ENCODE measurements around the gene UGT8. TPM values are rescaled to one million over a fixed set of nuclear protein-coding genes. Genes with fewer than 3 reads are reported as not detected.

UGT8 gene
- total RNA-seq, 1 experiment from 2014 or later = 15.7 TPM

GRCh38 chr4:114549638-114550037, 49.0 kb upstream of the UGT8 start:
- Histone ChIP-seq H2BK5ac (ENCODE audit: insufficient read length, low read length) (no peak overlapping the region), H2BK120ac (ENCODE audit: low read depth, low read length, poor library complexity, severe bottlenecking) (no peak overlapping the region), H3K27me3 (ENCODE audit: insufficient read depth, low read length) (no peaks in the 10 kb centered on the region), H2AFZ (ENCODE audit: low read length) (no peak overlapping the region), H2BK15ac (ENCODE audit: low read depth, low read length) (no peak overlapping the region), H4K20me1 (ENCODE audit: control insufficient read depth, insufficient read depth, insufficient read length) (no peaks in the 10 kb centered on the region), H2BK20ac (ENCODE audit: low read depth, low read length, poor library complexity, severe bottlenecking) (no peak overlapping the region), H4K8ac (replicated peaks; ENCODE audit: insufficient read length, low read depth, low read length) (no peak overlapping the region), H3K56ac (ENCODE audit: insufficient read length, low read depth, low read length) (no peak overlapping the region), H3K14ac (ENCODE audit: insufficient read depth, low read length) (no peak overlapping the region), H3K9ac (ENCODE audit: extremely low read depth, insufficient read length, low read length) (no peak overlapping the region), H3K9me3 (ENCODE audit: control insufficient read depth, low read depth, low read length) (peaks cover 10% of the 10 kb centered on the region), H3K4me1 (ENCODE audit: insufficient read depth, low read length) (no peaks in the 10 kb centered on the region), H3K4ac (ENCODE audit: low read depth, low read length) (no peak overlapping the region), H3K18ac (ENCODE audit: insufficient read length, low read depth, low read length) (no peak overlapping the region), H2BK12ac (ENCODE audit: insufficient read length, low read depth, low read length) (no peak overlapping the region), H3K23ac (ENCODE audit: insufficient read length, low read depth, low read length) (no peak overlapping the region), H4K5ac (ENCODE audit: insufficient read length, low read depth, low read length) (no peak overlapping the region), H4K91ac (ENCODE audit: insufficient read length, low read depth, low read length) (no peak overlapping the region), H3K4me2 (ENCODE audit: insufficient read depth, insufficient read length, low read length) (no peak overlapping the region), H3K79me1 (ENCODE audit: insufficient read depth, low read depth, low read length, poor library complexity, severe bottlenecking) (no peaks in the 10 kb centered on the region), H2AK5ac (ENCODE audit: insufficient read length, low read length) (no peak overlapping the region), H3K23me2 (ENCODE audit: insufficient read length, low read depth, low read length, poor library complexity, severe bottlenecking) (no peaks in the 10 kb centered on the region), H3T11ph (ENCODE audit: low read length) (no peak overlapping the region), H3K79me2 (ENCODE audit: insufficient read depth, low read length) (no peaks in the 10 kb centered on the region), H3K27ac (ENCODE audit: insufficient read length, low read depth, low read length) (no peak overlapping the region)
- Mint-ChIP-seq H3K4me3 (no peak overlapping the region), H3K9me3 (peaks cover 34 to 48% of the 10 kb centered on the region in 2 experiments), H3K36me3 (ENCODE audit: insufficient read depth in 1 of 3, low read depth in 3 of 3) (peaks cover 21 to 46% (median 36%) of the 10 kb centered on the region in 3 experiments), H3K4me1 (no peaks in the 10 kb centered on the region), H3K27me3 (ENCODE audit: low read depth) (no peaks in the 10 kb centered on the region), H3K27ac (no peak overlapping the region)
- no peak for DNase-seq
- TF ChIP-seq CTCF (conservative IDR thresholded peaks at IDR 0.05) = no peak
- WGBS (ENCODE audit: extremely low coverage, insufficient read length, low lambda C conversion rate) = no CpG with 5 or more reads among the region's 1 CpG

Data from H9 (cell line).